GM12878 (cell line): ENCODE measurements around the gene AP3B1. TPM values are rescaled to one million over a fixed set of nuclear protein-coding genes. Genes with fewer than 3 reads are reported as not detected.

Experiments
- ATAC-seq: fragments of 200-7000 bp; cut with Tn5 transposase; 3 replicates; pipeline ENCODE4 v1.9.1; 2020; ENCODE audit warnings: mild to moderate bottlenecking, moderate library complexity
- BruUV-seq: library from RNA; stranded (reverse); fragments of 400-500 nt; replicated peaks from 2 replicates; lab custom pipeline; 2021; lab: Mats Ljungman, UMichigan
- CTCF ChIA-PET: fragments of 300-600 bp; sonication (Branson Sonifier 250); formaldehyde crosslinking; extraction: SDS; loops from one replicate; lab custom pipeline; 2021; ENCODE audit warnings: inconsistent platforms; lab: Yijun Ruan, JAX
- POLR2A ChIA-PET: fragments of 350-600 bp; formaldehyde crosslinking; extraction: SDS; loops from one replicate; lab custom pipeline; 2021; ENCODE audit warnings: inconsistent platforms; lab: Charles Lee
- RAD21 ChIA-PET: fragments of 300-600 bp; sonication (Branson Sonifier 250); formaldehyde crosslinking; loops from one replicate; lab custom pipeline; 2023; ENCODE audit warnings: antibody characterized with exemption; ENCODE audit not compliant: unreplicated experiment; lab: Charles Lee
- SMC1A ChIA-PET: fragments of 300-600 bp; sonication (Branson Sonifier 250); formaldehyde crosslinking; loops from one replicate; lab custom pipeline; 2023; ENCODE audit not compliant: unreplicated experiment, uncharacterized antibody; lab: Charles Lee
- DNase-seq: peaks from one replicate; pipeline ENCODE4 v3.0.0-alpha.2; 2011; ENCODE audit warnings: low read depth, low spot score
- FAIRE-seq: peaks from 3 replicates; lab custom pipeline; 2011; peaks lifted over from hg19 to GRCh38; lab: Jason Lieb, UNC
- H2AFZ ChIP-seq: 2 replicates; pipeline ENCODE4 v1.6.0; 2011; ENCODE audit warnings: low read depth, low read length, control low read depth; ENCODE audit not compliant: control insufficient read depth
- H3K27ac ChIP-seq: 2 replicates; pipeline ENCODE4 v1.5.1; 2011; ENCODE audit warnings: control low read depth; ENCODE audit not compliant: control insufficient read depth, insufficient read depth
- H3K27me3 ChIP-seq, 2 experiments: replicated peaks in 1 of 2; 2 replicates each; pipeline versions ENCODE4 v1.6.0 to v1.6.1; 2011; ENCODE audit warnings: low read length in 1 of 2; ENCODE audit not compliant: control insufficient read depth in 2 of 2, insufficient read depth in 2 of 2
- H3K36me3 ChIP-seq, 2 experiments: 2 replicates each; pipeline ENCODE4 v1.5.1; 2011; ENCODE audit warnings: low read length in 1 of 2; ENCODE audit not compliant: control insufficient read depth in 2 of 2, insufficient read depth in 2 of 2
- H3K4me1 ChIP-seq: 2 replicates; pipeline ENCODE4 v1.6.1; 2011; ENCODE audit warnings: mild to moderate bottlenecking, low read length, moderate library complexity, mixed read lengths; ENCODE audit not compliant: control insufficient read depth, insufficient read depth
- H3K4me2 ChIP-seq: 2 replicates; pipeline ENCODE4 v1.6.0; 2011; ENCODE audit warnings: control low read depth; ENCODE audit not compliant: control insufficient read depth, insufficient read depth
- H3K4me3 ChIP-seq: fragments of 200-600 bp; sonication (generic); 2 replicates; pipeline ENCODE4 v1.5.1; 2016
- H3K79me2 ChIP-seq: 2 replicates; pipeline ENCODE4 v1.6.0; 2011; ENCODE audit warnings: low read length; ENCODE audit not compliant: control insufficient read depth, insufficient read depth
- H3K9ac ChIP-seq: 2 replicates; pipeline ENCODE4 v1.8.0; 2011; ENCODE audit warnings: low read length, control low read depth, mixed read lengths; ENCODE audit not compliant: control insufficient read depth, insufficient read depth
- H3K9me3 ChIP-seq: replicated peaks from 3 replicates; pipeline ENCODE4 v1.5.1; 2011; ENCODE audit warnings: mild to moderate bottlenecking, low read length; ENCODE audit not compliant: control insufficient read depth, insufficient read depth
- H4K20me1 ChIP-seq: 2 replicates; pipeline ENCODE4 v1.6.0; 2011; ENCODE audit not compliant: control insufficient read depth, insufficient read depth
- CTCF ChIP-seq, 3 experiments: IDR thresholded peaks in 2 of 3; conservative IDR thresholded peaks in 1 of 3; 2 replicates each; pipeline ENCODE4 v1.5.1; 2011; ENCODE audit warnings: low read depth in 3 of 3, low read length in 3 of 3, mild to moderate bottlenecking in 3 of 3, control low read depth in 2 of 3, moderate library complexity in 2 of 3, inconsistent platforms in 1 of 3, mixed read lengths in 1 of 3; ENCODE audit not compliant: control insufficient read depth in 2 of 3, insufficient read depth in 1 of 3; ENCODE audit errors: extremely low read depth in 1 of 3
- ETV6 ChIP-seq, 2 experiments: fragments of 450-650 bp in 1 of 2; IDR thresholded peaks in 1 of 2; conservative IDR thresholded peaks in 1 of 2; 2 replicates each; pipeline ENCODE4 v1.6.1; 2014; ENCODE audit warnings: antibody characterized with exemption in 1 of 2, borderline replicate concordance in 1 of 2, low read depth in 1 of 2, mild to moderate bottlenecking in 1 of 2, moderate library complexity in 1 of 2
- MLLT1 ChIP-seq: fragments of 450-650 bp; IDR thresholded peaks from 2 replicates; pipeline ENCODE4 v1.6.1; 2016; ENCODE audit warnings: mild to moderate bottlenecking
- NRF1 ChIP-seq: conservative IDR thresholded peaks from 2 replicates; pipeline ENCODE4 v1.6.1; 2011; ENCODE audit warnings: mild to moderate bottlenecking, low read depth, low read length, improper control_type of control experiment
- SIN3A ChIP-seq: IDR thresholded peaks from 2 replicates; pipeline ENCODE4 v1.6.1; 2012; ENCODE audit warnings: low read depth, low read length, improper control_type of control experiment
- WGBS: methylation state at CpG from one replicate; pipeline ENCODE4 v1.1.6; 2016; ENCODE audit warnings: low lambda C conversion rate; ENCODE audit not compliant: insufficient replicate concordance, insufficient coverage; ENCODE audit errors: missing lambda C conversion rate; 5-methylcytosine and 5-hydroxymethylcytosine counted together
- in situ Hi-C: fragments of 300-500 bp; cut with MboI; formaldehyde crosslinking; loops from 9 replicates; pipeline ENCODE4 v1.14.3; 2018; ENCODE audit warnings: mixed read lengths
- intact Hi-C: fragments of 100-400 bp; cut with micrococcal nuclease; formaldehyde crosslinking; loops from one replicate; pipeline ENCODE4 v1.14.2; 2022; ENCODE audit not compliant: unreplicated experiment
- polyA plus RNA-seq, 11 experiments: library from polyadenylated mRNA; depleted of rRNA in 4 of 11; unstranded in 6 of 11; stranded (reverse) in 5 of 11; fragments of >200 nt; fragmentation: Nextera tagmentation in 4 of 11; fragmentation: Illumina TruSeq in 1 of 11; extraction: Ambion mirVana in 4 of 11; extraction: Trizol in 1 of 11; gene quantifications; 1 replicate in 1 of 11; 2 replicates in 10 of 11; pipeline versions ENCODE4 v1.2.1 to v1.2.3, GENCODE V29; 2011 to 2016; ENCODE audit warnings: inconsistent platforms in 2 of 11, missing spikeins in 2 of 11, low read depth in 1 of 11
- total RNA-seq, 4 experiments: library from RNA; depleted of rRNA in 3 of 4; stranded (reverse); fragments of >200 nt in 3 of 4; fragmentation: Illumina TruSeq in 1 of 4; extraction: Trizol in 1 of 4; gene quantifications; 2 replicates each; pipeline versions ENCODE4 v1.2.1 to v1.2.3, GENCODE V29; 2013 to 2021
- TF ChIP-seq, protein P1 (sequence below): fragments of 450-650 bp; IDR thresholded peaks from 2 replicates; pipeline ENCODE4 v1.6.1; 2017; ENCODE audit warnings: borderline replicate concordance
- TF ChIP-seq, protein P2 (sequence below): fragments of 450-650 bp; IDR thresholded peaks from 2 replicates; pipeline ENCODE4 v1.6.1; 2017; ENCODE audit warnings: low read depth, mild to moderate bottlenecking, moderate library complexity
- TF ChIP-seq, protein P3 (sequence below): fragments of 450-650 bp; IDR thresholded peaks from 2 replicates; pipeline ENCODE4 v1.6.1; 2018; ENCODE audit warnings: borderline replicate concordance, mild to moderate bottlenecking; ENCODE audit not compliant: partially characterized antibody

The AP3B1 gene
- total and polyA plus RNA-seq, 10 of the 15 experiments (the other 5 are each of a cell fraction or from before 2014, with no cell fraction given) = 30.9 to 70.8 (median 46.0) TPM

- in situ Hi-C loops = no loop called here
Measured at GRCh38 chr5:77973253-77973609, 321.3 kb downstream of the AP3B1 start.

More at GRCh38 chr5:77973253-77973609, 321.3 kb downstream of the AP3B1 start:
- intact Hi-C loops = loop anchor here (5.0 to 10.0 kb wide), 4 partner anchors 108 to 411 kb away; partner anchors contain the start of gene TBCA
- Histone ChIP-seq H3K4me3 (peak overlapping the region; percentile 61), H4K20me1 (no peaks in the 10 kb centered on the region), H3K36me3 (no peaks in the 10 kb centered on the region), H3K4me1 (peaks cover 8% of the 10 kb centered on the region), H3K79me2 (no peaks in the 10 kb centered on the region), H3K27me3 (0 out of 4 replicates have a peak, but pooled peaks cover 0 to 4% of the 10 kb centered on the region in 2 experiments), H2AFZ (peak overlapping the region; percentile 85), H3K4me2 (peak overlapping the region; percentile 94), H3K9me3 (no peaks in the 10 kb centered on the region), H3K9ac (no peak overlapping the region), H3K27ac (no peak overlapping the region)
- 16% methylated on average over 19 of the region's 19 CpGs for WGBS
- TF ChIP-seq, protein P1, sequence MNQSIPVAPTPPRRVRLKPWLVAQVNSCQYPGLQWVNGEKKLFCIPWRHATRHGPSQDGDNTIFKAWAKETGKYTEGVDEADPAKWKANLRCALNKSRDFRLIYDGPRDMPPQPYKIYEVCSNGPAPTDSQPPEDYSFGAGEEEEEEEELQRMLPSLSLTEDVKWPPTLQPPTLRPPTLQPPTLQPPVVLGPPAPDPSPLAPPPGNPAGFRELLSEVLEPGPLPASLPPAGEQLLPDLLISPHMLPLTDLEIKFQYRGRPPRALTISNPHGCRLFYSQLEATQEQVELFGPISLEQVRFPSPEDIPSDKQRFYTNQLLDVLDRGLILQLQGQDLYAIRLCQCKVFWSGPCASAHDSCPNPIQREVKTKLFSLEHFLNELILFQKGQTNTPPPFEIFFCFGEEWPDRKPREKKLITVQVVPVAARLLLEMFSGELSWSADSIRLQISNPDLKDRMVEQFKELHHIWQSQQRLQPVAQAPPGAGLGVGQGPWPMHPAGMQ = no peak
- TF ChIP-seq ETV6 (conservative IDR thresholded peaks at IDR 0.05 in 1 of 2, IDR thresholded peaks at IDR 0.05 in 1 of 2; ENCODE audit: borderline replicate concordance in 1 of 2, low read depth in 1 of 2) (no peak), CTCF (IDR thresholded peaks at IDR 0.05 in 2 of 3, conservative IDR thresholded peaks at IDR 0.05 in 1 of 3; ENCODE audit: control insufficient read depth in 2 of 3, extremely low read depth in 1 of 3, insufficient read depth in 1 of 3, low read depth in 3 of 3, low read length in 3 of 3) (peak in 1 of 3 experiments; percentile 3; a peak in 1 of 6 replicates), MLLT1 (no peak), SIN3A (no peak), NRF1 (no peak)
- TF ChIP-seq, protein P2, sequence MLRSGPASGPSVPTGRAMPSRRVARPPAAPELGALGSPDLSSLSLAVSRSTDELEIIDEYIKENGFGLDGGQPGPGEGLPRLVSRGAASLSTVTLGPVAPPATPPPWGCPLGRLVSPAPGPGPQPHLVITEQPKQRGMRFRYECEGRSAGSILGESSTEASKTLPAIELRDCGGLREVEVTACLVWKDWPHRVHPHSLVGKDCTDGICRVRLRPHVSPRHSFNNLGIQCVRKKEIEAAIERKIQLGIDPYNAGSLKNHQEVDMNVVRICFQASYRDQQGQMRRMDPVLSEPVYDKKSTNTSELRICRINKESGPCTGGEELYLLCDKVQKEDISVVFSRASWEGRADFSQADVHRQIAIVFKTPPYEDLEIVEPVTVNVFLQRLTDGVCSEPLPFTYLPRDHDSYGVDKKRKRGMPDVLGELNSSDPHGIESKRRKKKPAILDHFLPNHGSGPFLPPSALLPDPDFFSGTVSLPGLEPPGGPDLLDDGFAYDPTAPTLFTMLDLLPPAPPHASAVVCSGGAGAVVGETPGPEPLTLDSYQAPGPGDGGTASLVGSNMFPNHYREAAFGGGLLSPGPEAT = no peak
- TF ChIP-seq, protein P3, sequence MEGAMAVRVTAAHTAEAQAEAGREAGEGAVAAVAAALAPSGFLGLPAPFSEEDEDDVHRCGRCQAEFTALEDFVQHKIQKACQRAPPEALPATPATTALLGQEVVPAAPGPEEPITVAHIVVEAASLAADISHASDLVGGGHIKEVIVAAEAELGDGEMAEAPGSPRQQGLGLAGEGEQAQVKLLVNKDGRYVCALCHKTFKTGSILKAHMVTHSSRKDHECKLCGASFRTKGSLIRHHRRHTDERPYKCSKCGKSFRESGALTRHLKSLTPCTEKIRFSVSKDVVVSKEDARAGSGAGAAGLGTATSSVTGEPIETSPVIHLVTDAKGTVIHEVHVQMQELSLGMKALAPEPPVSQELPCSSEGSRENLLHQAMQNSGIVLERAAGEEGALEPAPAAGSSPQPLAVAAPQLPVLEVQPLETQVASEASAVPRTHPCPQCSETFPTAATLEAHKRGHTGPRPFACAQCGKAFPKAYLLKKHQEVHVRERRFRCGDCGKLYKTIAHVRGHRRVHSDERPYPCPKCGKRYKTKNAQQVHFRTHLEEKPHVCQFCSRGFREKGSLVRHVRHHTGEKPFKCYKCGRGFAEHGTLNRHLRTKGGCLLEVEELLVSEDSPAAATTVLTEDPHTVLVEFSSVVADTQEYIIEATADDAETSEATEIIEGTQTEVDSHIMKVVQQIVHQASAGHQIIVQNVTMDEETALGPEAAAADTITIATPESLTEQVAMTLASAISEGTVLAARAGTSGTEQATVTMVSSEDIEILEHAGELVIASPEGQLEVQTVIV = no peak
- RAD21 ChIA-PET = interaction anchor here (0.9 to 2.0 kb wide), 4 partner anchors 9 to 105 kb away, joined by 3 to 7 read pairs (median 5); no protein-coding TSS in a partner anchor
- no TSS peak for BruUV-seq
- FAIRE-seq = no peak
- DNase-seq = no peak
- CTCF ChIA-PET = interaction anchor here (0.8 to 2.2 kb wide), 3 partner anchors 88 to 413 kb away, joined by 3 to 5 read pairs (median 5); no protein-coding TSS in a partner anchor
- ATAC-seq = peak; percentile 37
- SMC1A ChIA-PET = interaction anchor here (0.6 to 1.2 kb wide), 3 partner anchors 12 to 86 kb away, joined by 3 to 4 read pairs (median 3); no protein-coding TSS in a partner anchor
- POLR2A ChIA-PET = no interaction called here
